T1000 (cell line): ENCODE data around the gene GPR107.

Experiments used
- DNase-seq: peaks from one replicate; lab custom pipeline; 2025; ENCODE audit warnings: mixed read lengths; lab: John Stamatoyannopoulos, UW

Gene GPR107

GRCh38 chr9:130027533-130028365, 26.0 kb upstream of the GPR107 start:
- DNase-seq: no peak

GRCh38 chr9:130028493-130029222, 25.0 kb upstream of the GPR107 start:
- no peak for DNase-seq

GRCh38 chr9:130029223-130029973, 24.3 kb upstream of the GPR107 start:
- no peak for DNase-seq

- DNase-seq: no peak
Observed at GRCh38 chr9:130030651-130031127, 23.0 kb upstream of the GPR107 start.

GRCh38 chr9:130034570-130034969, 19.1 kb upstream of the GPR107 start:
- no peak for DNase-seq

GRCh38 chr9:130036099-130036498, 17.6 kb upstream of the GPR107 start:
- no peak for DNase-seq

- DNase-seq: no peak
Observed at GRCh38 chr9:130039528-130040147, 14.1 kb upstream of the GPR107 start.

- DNase-seq: no peak
Observed at GRCh38 chr9:130040984-130041647, 12.6 kb upstream of the GPR107 start.

GRCh38 chr9:130041648-130042405, 11.9 kb upstream of the GPR107 start:
- DNase-seq: no peak

- no peak for DNase-seq
Observed at GRCh38 chr9:130042406-130042884, 11.3 kb upstream of the GPR107 start.

GRCh38 chr9:130042885-130043653, 10.6 kb upstream of the GPR107 start, which contains the start of gene FNBP1:
Gene FNBP1, minus strand, starts transcription at chr9:130043189. Its CDS starts 214 bp downstream, at chr9:130042975.
- DNase-seq: peak; percentile 64

- no peak for DNase-seq
Observed at GRCh38 chr9:130043654-130044623, 9.8 kb upstream of the GPR107 start.

- no peak for DNase-seq
Observed at GRCh38 chr9:130045725-130046450, 7.8 kb upstream of the GPR107 start.

GRCh38 chr9:130049431-130050210, 4.1 kb upstream of the GPR107 start:
- no peak for DNase-seq

- DNase-seq: no peak
Observed at GRCh38 chr9:130050462-130050861, 3.2 kb upstream of the GPR107 start.

GRCh38 chr9:130051855-130052254, 1.9 kb upstream of the GPR107 start:
- DNase-seq: no peak

- no peak for DNase-seq
Observed at GRCh38 chr9:130053109-130053503, 600 bp upstream of the GPR107 start.
